A549 (cell line): Measurements from ENCODE around the gene UNC13D. TPM values are rescaled to one million over a fixed set of nuclear protein-coding genes. Genes with fewer than 3 reads are reported as not detected.

ENCODE experiments used
- ATAC-seq, 2 experiments: fragments of 200-7000 bp in 1 of 2; fragments of >200 bp in 1 of 2; cut with Nextera tagmentation in 1 of 2; cut with Tn5 transposase in 1 of 2; 3 replicates each; pipeline versions ENCODE4 v1.8.0 to v1.9.1; 2018 to 2020; ENCODE audit warnings: mild to moderate bottlenecking in 1 of 2, moderate library complexity in 1 of 2
- CTCF ChIA-PET: fragments of 300-600 bp; sonication (Branson Sonifier 250); formaldehyde crosslinking; extraction: SDS; loops from one replicate; lab custom pipeline; 2021; ENCODE audit warnings: antibody characterized with exemption, inconsistent platforms; lab: Yijun Ruan, JAX
- POLR2A ChIA-PET: fragments of 350-600 bp; formaldehyde crosslinking; extraction: SDS; loops from one replicate; lab custom pipeline; 2021; ENCODE audit warnings: antibody characterized with exemption, inconsistent platforms; lab: Yijun Ruan, JAX
- DNase-seq, 2 experiments: peaks; one replicate each; pipeline versions ENCODE4 v3.0.0 to v3.0.0-alpha.2; 2011 to 2016; ENCODE audit warnings: low read depth in 1 of 2, low spot score in 1 of 2
- FAIRE-seq: peaks from 2 replicates; lab custom pipeline; 2011; peaks lifted over from hg19 to GRCh38; lab: Jason Lieb, UNC
- H3K27ac ChIP-seq, 2 experiments: fragments of >200 bp; sonication (Bioruptor Twin); formaldehyde crosslinking; 3 replicates each; pipeline ENCODE4 v1.5.1; 2016 to 2017
- H3K4me1 ChIP-seq: fragments of >200 bp; sonication (Bioruptor Twin); formaldehyde crosslinking; 3 replicates; pipeline ENCODE4 v1.6.1; 2016
- H3K4me2 ChIP-seq: fragments of >200 bp; sonication (Bioruptor Twin); formaldehyde crosslinking; 3 replicates; pipeline ENCODE4 v1.6.1; 2016
- H3K4me3 ChIP-seq: fragments of >200 bp; sonication (Bioruptor Twin); formaldehyde crosslinking; 3 replicates; pipeline ENCODE4 v1.5.1; 2016
- H3K9me3 ChIP-seq: fragments of >200 bp; sonication (Bioruptor Twin); formaldehyde crosslinking; 3 replicates; pipeline ENCODE4 v1.6.1; 2016
- ATOH8 ChIP-seq: fragments of 250-450 bp; sonication (Bioruptor Pico); IDR thresholded peaks from 2 replicates; pipeline ENCODE4 v1.5.0; 2020; ENCODE audit warnings: low read depth, mild to moderate bottlenecking, moderate library complexity
- BCL3 ChIP-seq: fragments of >200 bp; sonication (Bioruptor Twin); formaldehyde crosslinking; IDR thresholded peaks from 3 replicates; pipeline ENCODE4 v1.6.1; 2016
- BHLHE40 ChIP-seq: IDR thresholded peaks from 2 replicates; pipeline ENCODE4 v1.6.1; 2012; ENCODE audit warnings: low read depth, low read length, inconsistent platforms
- CBX8 ChIP-seq: fragments of 200-600 bp; sonication (generic); IDR thresholded peaks from 2 replicates; pipeline ENCODE4 v1.6.1; 2016
- CHD2 ChIP-seq: fragments of 150-350 bp; IDR thresholded peaks from 2 replicates; pipeline ENCODE4 v1.6.1; 2014; ENCODE audit warnings: low read length; ENCODE audit not compliant: partially characterized antibody
- ELK1 ChIP-seq: fragments of 150-350 bp; IDR thresholded peaks from 2 replicates; pipeline ENCODE4 v1.6.1; 2014; ENCODE audit warnings: low read depth, mild to moderate bottlenecking, low read length
- ESRRA ChIP-seq: fragments of 150-350 bp; IDR thresholded peaks from 2 replicates; pipeline ENCODE4 v1.6.1; 2014; ENCODE audit warnings: mild to moderate bottlenecking, low read length, borderline replicate concordance
- FOSB ChIP-seq: fragments of 250-450 bp; sonication (Bioruptor Pico); IDR thresholded peaks from 2 replicates; pipeline ENCODE4 v1.5.0; 2020; ENCODE audit warnings: mild to moderate bottlenecking, moderate library complexity
- FOSL2 ChIP-seq, 2 experiments: fragments of 450-650 bp in 1 of 2; fragments of >200 bp in 1 of 2; sonication (Bioruptor Twin) in 1 of 2; formaldehyde crosslinking; IDR thresholded peaks; 2 replicates each; pipeline versions ENCODE4 v1.5.0 to v1.6.1; 2016 to 2020; ENCODE audit warnings: mild to moderate bottlenecking in 1 of 2, moderate library complexity in 1 of 2
- GATA3 ChIP-seq: IDR thresholded peaks from 2 replicates; pipeline ENCODE4 v1.6.1; 2012; ENCODE audit warnings: borderline replicate concordance
- HOXA7 ChIP-seq: fragments of 250-450 bp; sonication (Bioruptor Pico); IDR thresholded peaks from 2 replicates; pipeline ENCODE4 v1.5.0; 2020; ENCODE audit warnings: mild to moderate bottlenecking, moderate library complexity
- JUN ChIP-seq, 2 experiments: fragments of >200 bp; sonication (Bioruptor Twin); formaldehyde crosslinking; IDR thresholded peaks; 2 replicates in 1 of 2; 3 replicates in 1 of 2; pipeline ENCODE4 v1.6.1; 2016 to 2017
- KDM1A ChIP-seq: fragments of 200-600 bp; sonication (generic); IDR thresholded peaks from 2 replicates; pipeline ENCODE4 v1.6.1; 2016; ENCODE audit warnings: low read depth, mild to moderate bottlenecking
- MAFK ChIP-seq: fragments of 450-650 bp; IDR thresholded peaks from 2 replicates; pipeline ENCODE4 v1.6.1; 2014; ENCODE audit not compliant: partially characterized antibody
- MAX ChIP-seq: IDR thresholded peaks from 2 replicates; pipeline ENCODE4 v1.6.1; 2012
- MYC ChIP-seq: IDR thresholded peaks from 2 replicates; pipeline ENCODE4 v1.6.1; 2012; ENCODE audit warnings: mild to moderate bottlenecking, inconsistent platforms, low read length, improper control_type of control experiment, borderline replicate concordance
- POLR2A ChIP-seq: IDR thresholded peaks from 2 replicates; pipeline ENCODE4 v1.6.1; 2012; ENCODE audit warnings: mild to moderate bottlenecking, low read length
- RAD21 ChIP-seq, 2 experiments: fragments of >200 bp in 1 of 2; sonication (Bioruptor Twin) in 1 of 2; formaldehyde crosslinking in 1 of 2; IDR thresholded peaks in 1 of 2; conservative IDR thresholded peaks in 1 of 2; 2 replicates in 1 of 2; 3 replicates in 1 of 2; pipeline ENCODE4 v1.6.1; 2012 to 2018; ENCODE audit warnings: inconsistent platforms in 1 of 2
- REST ChIP-seq: fragments of 200-600 bp; sonication (generic); IDR thresholded peaks from 2 replicates; pipeline ENCODE4 v1.6.1; 2016; ENCODE audit warnings: antibody characterized with exemption, mild to moderate bottlenecking, moderate library complexity
- SREBF2 ChIP-seq: fragments of 450-650 bp; IDR thresholded peaks from 2 replicates; pipeline ENCODE4 v1.6.1; 2014; ENCODE audit warnings: mild to moderate bottlenecking, moderate library complexity
- TFCP2L1 ChIP-seq: fragments of 250-450 bp; sonication (Bioruptor Pico); IDR thresholded peaks from 2 replicates; pipeline ENCODE4 v1.5.0; 2021; ENCODE audit warnings: mild to moderate bottlenecking
- TP53 ChIP-seq: fragments of 250-450 bp; sonication (Bioruptor Pico); IDR thresholded peaks from 2 replicates; pipeline ENCODE4 v1.5.0; 2021; ENCODE audit warnings: mild to moderate bottlenecking, moderate library complexity
- USF2 ChIP-seq: fragments of 450-650 bp; IDR thresholded peaks from 2 replicates; pipeline ENCODE4 v1.6.1; 2014; ENCODE audit warnings: antibody characterized with exemption
- ZFP36 ChIP-seq: fragments of 450-650 bp; IDR thresholded peaks from 2 replicates; pipeline ENCODE4 v1.6.1; 2014; ENCODE audit warnings: borderline replicate concordance; ENCODE audit not compliant: partially characterized antibody
- WGBS: methylation state at CpG from one replicate; pipeline ENCODE4 v1.1.6; 2017; ENCODE audit errors: missing lambda C conversion rate; 5-methylcytosine and 5-hydroxymethylcytosine counted together
- polyA plus RNA-seq, 4 experiments: library from polyadenylated mRNA; depleted of rRNA in 3 of 4; stranded (reverse); fragments of >200 nt; fragmentation: RNase III in 1 of 4; extraction: RNeasy Plus Mini Kit Qiagen cat#74134 plus additional on column Dnase treatment in 1 of 4; gene quantifications; 2 replicates in 3 of 4; 3 replicates in 1 of 4; pipeline ENCODE4 v1.2.3, GENCODE V29; 2011 to 2017

UNC13D gene
- polyA plus RNA-seq, 2 of the 4 experiments (the other 2 are of a cell fraction): 1.6 to 3.5 TPM

GRCh38 chr17:75885431-75885830 is 41.2 kb upstream of the UNC13D start (continued):
- no peak for TF ChIP-seq ESRRA
- TF ChIP-seq TP53 (CRISPR knock-in tag): no peak
- no peak for TF ChIP-seq POLR2A
- TF ChIP-seq FOSB (CRISPR knock-in tag): no peak
- no peak for TF ChIP-seq BCL3
- TF ChIP-seq FOSL2 (IDR thresholded peaks at IDR 0.05): no peak
- TF ChIP-seq FOSL2 (CRISPR knock-in tag; IDR thresholded peaks at IDR 0.05): no peak
- no peak for TF ChIP-seq MAFK
- no peak for TF ChIP-seq CBX8
- no peak for TF ChIP-seq TFCP2L1
- TF ChIP-seq ELK1: no peak
- TF ChIP-seq, all 56 proteins: peak for 0

GRCh38 chr17:75881678-75882454 is 37.7 kb upstream of the UNC13D start:
- 89% methylated on average over 15 of the region's 15 CpGs for WGBS
- DNase-seq: no peak

More at GRCh38 chr17:75881678-75882454, 37.7 kb upstream of the UNC13D start:
- H3K27ac ChIP-seq: no peak overlapping the region
- FAIRE-seq (no peak), ATAC-seq (no peak)
- H3K4me1 ChIP-seq: peaks cover 7% of the 10 kb centered on the region
- ChIA-PET POLR2A (interaction anchor here (1.8 to 2.3 kb wide), 2 partner anchors 14 to 102 kb away, joined by 9 to 15 read pairs; partner anchors contain the start of gene TRIM65), CTCF (interaction anchor here (1.0 to 22.8 kb wide), 4 partner anchors 14 to 134 kb away, joined by 4 to 513 read pairs (median 7); partner anchors contain the start of genes MRPL38, TRIM65 and WBP2)
- no peak overlapping the region for H3K4me3 ChIP-seq
- H3K4me2 ChIP-seq: no peak overlapping the region
- H3K9me3 ChIP-seq: no peaks in the 10 kb centered on the region
- no peak for TF ChIP-seq MYC
- TF ChIP-seq MAX: no peak
- TF ChIP-seq TFCP2L1: no peak
- TF ChIP-seq KDM1A: no peak
- no peak for TF ChIP-seq JUN (IDR thresholded peaks at IDR 0.05)
- TF ChIP-seq CHD2: no peak
- no peak for TF ChIP-seq GATA3
- no peak for TF ChIP-seq ATOH8 (CRISPR knock-in tag)
- no peak for TF ChIP-seq CBX8
- no peak for TF ChIP-seq REST
- TF ChIP-seq RAD21 (conservative IDR thresholded peaks at IDR 0.05 in 1 of 2, IDR thresholded peaks at IDR 0.05 in 1 of 2): no peak
- TF ChIP-seq HOXA7 (CRISPR knock-in tag): no peak
- no peak for TF ChIP-seq SREBF2
- TF ChIP-seq ESRRA: no peak
- no peak for TF ChIP-seq BHLHE40
- TF ChIP-seq ZFP36: no peak
- no peak for TF ChIP-seq BCL3
- no peak for TF ChIP-seq USF2
- no peak for TF ChIP-seq FOSL2 (IDR thresholded peaks at IDR 0.05)
- TF ChIP-seq FOSL2 (CRISPR knock-in tag; IDR thresholded peaks at IDR 0.05): no peak
